ENCODE results near the gene PKIB. TPM values are rescaled to one million over a fixed set of nuclear protein-coding genes. Genes with fewer than 3 reads are reported as not detected.
"Not testable (repeated sequence)": the region's sequence is repeated elsewhere in the genome, so short reads cannot be mapped to it uniquely, and the experiment has no call there.

Gene PKIB
- polyA plus RNA-seq (2013, experiment 1 of 2; ENCODE audit: insufficient read length), result 0.95 TPM
- 1.0 TPM for polyA plus RNA-seq (2013, experiment 2 of 2; ENCODE audit: insufficient read length)

- DNase-seq, result peak; percentile 72
Observed at GRCh38 chr6:122609881-122610689, at the start of gene PKIB. Gene PKIB, plus strand, starts transcription at chr6:122610405. Its CDS starts 107,390 bp downstream, at chr6:122717795.

- DNase-seq, result no peak
Observed at GRCh38 chr6:122563364-122564052, 46.7 kb upstream of the PKIB start.

GRCh38 chr6:122564230-122564629 is 46.0 kb upstream of the PKIB start:
- DNase-seq, result no peak

GRCh38 chr6:122565708-122566107 is 44.5 kb upstream of the PKIB start:
- no peak for DNase-seq

- no peak for DNase-seq
Observed at GRCh38 chr6:122567034-122567433, 43.2 kb upstream of the PKIB start.

- DNase-seq, result no peak
Observed at GRCh38 chr6:122568350-122568749, 41.9 kb upstream of the PKIB start.

GRCh38 chr6:122568797-122569221 is 41.4 kb upstream of the PKIB start:
- DNase-seq, result no peak

GRCh38 chr6:122569230-122569771 is 40.9 kb upstream of the PKIB start:
- no peak for DNase-seq

- no peak for DNase-seq
Observed at GRCh38 chr6:122571888-122572287, 38.3 kb upstream of the PKIB start.

- no peak for DNase-seq
Observed at GRCh38 chr6:122576888-122577287, 33.3 kb upstream of the PKIB start.

- no peak for DNase-seq
Observed at GRCh38 chr6:122578961-122579360, 31.2 kb upstream of the PKIB start.

- DNase-seq, result no peak
Observed at GRCh38 chr6:122580737-122581136, 29.5 kb upstream of the PKIB start.

- DNase-seq, result no peak
Observed at GRCh38 chr6:122589115-122589514, 21.1 kb upstream of the PKIB start.

- DNase-seq, result not testable (repeated sequence)
Observed at GRCh38 chr6:122598295-122598694, 11.9 kb upstream of the PKIB start.

- no peak for DNase-seq
Observed at GRCh38 chr6:122604676-122605075, 5.5 kb upstream of the PKIB start.

- DNase-seq, result no peak
Observed at GRCh38 chr6:122610690-122611455, 668 bp downstream of the PKIB start.

- DNase-seq, result no peak
Observed at GRCh38 chr6:122612838-122613237, 2.6 kb downstream of the PKIB start.

GRCh38 chr6:122614303-122614702 is 4.1 kb downstream of the PKIB start:
- no peak for DNase-seq

GRCh38 chr6:122615409-122615808 is 5.2 kb downstream of the PKIB start:
- DNase-seq, result no peak

GRCh38 chr6:122616877-122617276 is 6.7 kb downstream of the PKIB start:
- no peak for DNase-seq

GRCh38 chr6:122619309-122619708 is 9.1 kb downstream of the PKIB start:
- no peak for DNase-seq

GRCh38 chr6:122620428-122620827 is 10.2 kb downstream of the PKIB start:
- no peak for DNase-seq

GRCh38 chr6:122620902-122621301 is 10.7 kb downstream of the PKIB start:
- DNase-seq, result no peak
